GM18502 (cell line): Measurements from ENCODE around the gene CGA.
"Not testable (repeated sequence)": the region's sequence is repeated elsewhere in the genome, so short reads cannot be mapped to it uniquely, and the experiment has no call there.

Experiments used
- ATAC-seq: cut with Tn5 transposase; IDR thresholded peaks from one replicate; pipeline ENCODE4 v1.9.1; 2021; ENCODE audit warnings: mild to moderate bottlenecking; ENCODE audit not compliant: unreplicated experiment, poor library complexity

Gene CGA

DNA sequence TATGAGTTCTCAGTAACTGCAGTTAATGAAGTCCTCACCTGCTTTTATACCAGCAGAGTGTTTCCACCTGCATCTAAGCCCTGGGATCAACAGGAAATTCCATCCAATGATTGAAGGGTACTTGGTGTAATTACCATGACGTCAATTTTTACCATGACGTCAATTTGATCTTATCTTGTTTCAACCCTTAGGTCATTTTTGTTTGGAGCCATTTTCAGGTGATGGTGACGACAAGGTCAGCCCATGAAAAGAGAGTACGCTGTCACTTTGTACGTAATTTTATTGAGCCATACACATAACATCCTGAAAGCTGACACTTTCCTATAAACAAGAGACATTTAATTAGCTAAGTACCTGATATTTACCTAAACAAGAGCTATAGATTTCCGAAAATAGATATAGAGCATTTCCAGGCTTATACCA is at the start of gene CGA:
TSS of gene CGA (minus strand) at position 20 of the 423 bp plus-strand sequence. CDS start 6,906 bp downstream, outside the sequence.
- no peak for ATAC-seq

- ATAC-seq, result not testable (repeated sequence)
Observed at GRCh38 chr6:87139927-87140326, 45.0 kb upstream of the CGA start.

DNA sequence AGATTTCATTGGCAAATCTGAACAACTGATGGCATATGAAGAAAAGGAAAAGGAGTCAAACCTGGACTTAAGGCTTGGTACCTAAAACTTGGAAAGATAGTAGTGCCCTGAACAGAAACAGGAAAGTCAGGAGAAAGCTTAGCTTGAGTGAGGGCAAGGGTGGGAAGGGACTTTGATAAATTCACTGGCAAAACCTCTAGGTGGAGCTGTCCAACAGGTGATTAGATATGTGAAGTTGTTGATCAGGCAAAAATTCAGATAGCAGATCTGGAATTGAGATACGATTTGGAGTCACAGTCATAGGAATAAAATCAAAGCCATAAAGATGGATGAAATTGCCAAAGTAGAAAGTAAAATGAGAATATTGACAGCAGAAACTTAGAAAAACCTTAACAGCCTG is 44.3 kb upstream of the CGA start:
- peak; percentile 75 for ATAC-seq

- ATAC-seq, result no peak
Observed at GRCh38 chr6:87136963-87137362, 42.1 kb upstream of the CGA start.

GRCh38 chr6:87127737-87128136 is 32.8 kb upstream of the CGA start:
- ATAC-seq, result no peak

- no peak for ATAC-seq
Observed at GRCh38 chr6:87126501-87126900, 31.6 kb upstream of the CGA start.

GRCh38 chr6:87124074-87124473 is 29.2 kb upstream of the CGA start:
- ATAC-seq, result no peak

GRCh38 chr6:87122477-87122876 is 27.6 kb upstream of the CGA start:
- ATAC-seq, result no peak

GRCh38 chr6:87118054-87118453 is 23.1 kb upstream of the CGA start:
- no peak for ATAC-seq

GRCh38 chr6:87116922-87117321 is 22.0 kb upstream of the CGA start:
- no peak for ATAC-seq

DNA sequence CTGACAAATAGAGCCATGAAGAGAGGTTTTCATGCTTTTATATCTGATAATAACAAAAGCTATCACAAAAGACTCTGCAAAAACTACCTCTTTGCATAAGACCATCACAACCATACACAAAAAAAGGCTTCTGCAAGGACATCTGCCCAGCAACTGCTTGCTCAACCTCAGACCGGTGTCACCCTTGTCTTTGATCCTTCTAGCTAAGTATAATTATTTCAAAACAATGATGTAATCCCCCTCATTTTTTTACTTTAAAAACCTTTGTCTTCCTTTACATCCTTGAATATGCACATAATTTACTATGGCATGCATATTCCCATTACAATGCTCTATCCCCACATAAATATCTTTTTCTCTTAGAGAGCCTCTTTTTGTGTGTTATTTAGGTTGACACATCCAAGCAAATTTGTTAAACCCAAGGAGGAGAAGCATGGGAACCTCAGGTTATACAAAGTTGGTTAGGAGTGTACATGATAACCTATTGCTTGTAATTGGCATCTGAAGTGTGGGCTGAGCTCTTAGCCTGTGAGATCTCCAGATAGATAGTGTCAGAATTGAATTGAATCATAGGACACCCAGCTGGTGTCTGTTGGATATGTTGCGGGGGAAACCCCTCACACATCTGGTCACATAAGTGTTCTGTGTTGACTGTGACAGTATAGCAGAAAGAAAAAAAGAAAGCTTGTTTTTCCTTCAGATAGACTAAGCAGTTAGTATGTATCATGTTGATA is 20.7 kb upstream of the CGA start:
- ATAC-seq, result peak; percentile 98

GRCh38 chr6:87110636-87111035 is 15.7 kb upstream of the CGA start:
- peak; percentile 59 for ATAC-seq

GRCh38 chr6:87105823-87106222 is 10.9 kb upstream of the CGA start:
- no peak for ATAC-seq

- ATAC-seq, result no peak
Observed at GRCh38 chr6:87104667-87105066, 9.8 kb upstream of the CGA start.

DNA sequence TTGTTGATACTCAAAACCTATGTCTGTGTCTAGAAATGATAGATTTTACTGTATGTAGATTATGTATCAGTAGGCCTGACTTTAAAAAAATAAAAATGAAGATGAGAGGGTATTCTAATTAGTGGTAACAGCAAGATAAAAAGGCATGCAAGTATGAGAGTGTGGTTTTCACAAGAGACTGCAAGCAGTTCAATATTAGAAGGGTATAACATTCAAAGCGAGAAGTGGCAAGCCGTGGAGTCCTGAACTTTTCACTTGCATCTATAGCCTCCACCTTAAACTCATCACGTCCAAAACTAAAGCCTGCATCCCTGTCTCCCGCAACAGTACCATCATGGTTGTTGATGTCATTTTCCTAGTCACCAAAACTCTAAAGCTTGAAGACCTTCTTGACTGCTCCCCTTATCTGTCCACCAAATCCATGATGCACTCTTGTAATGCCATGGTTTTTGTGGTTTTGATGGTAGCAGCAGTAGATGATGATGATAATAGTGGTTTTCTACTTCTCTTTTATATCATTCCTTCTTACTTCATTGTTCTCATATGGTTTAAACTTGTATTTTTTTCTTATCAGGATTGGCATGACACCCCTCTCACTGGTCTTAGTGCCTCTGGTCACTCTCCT is 9.2 kb upstream of the CGA start:
- ATAC-seq, result no peak

GRCh38 chr6:87102151-87102621 is 7.3 kb upstream of the CGA start:
- ATAC-seq, result no peak

GRCh38 chr6:87101067-87101466 is 6.2 kb upstream of the CGA start:
- ATAC-seq, result no peak

DNA sequence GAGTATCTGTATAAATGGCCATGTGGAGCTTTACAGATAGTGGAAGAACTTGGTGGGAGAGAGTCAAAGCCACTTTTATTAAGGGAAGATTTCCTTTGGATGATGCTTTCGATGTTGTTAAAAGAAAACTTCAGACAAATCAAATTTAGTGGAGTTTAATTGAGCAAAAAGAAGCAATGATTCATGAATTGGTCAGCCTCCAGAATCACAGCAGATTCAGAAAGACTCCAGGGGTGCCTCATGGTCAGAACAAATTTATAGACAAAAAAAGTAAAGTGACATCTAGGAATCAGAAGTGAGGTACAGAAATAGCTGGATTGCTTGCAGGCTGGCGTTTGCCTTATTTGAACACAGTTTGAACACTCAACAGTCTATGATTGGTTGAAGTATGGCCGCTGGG is 5.3 kb upstream of the CGA start:
- ATAC-seq, result no peak

- peak; percentile 87 for ATAC-seq
Observed at GRCh38 chr6:87099472-87099871, 4.6 kb upstream of the CGA start.

GRCh38 chr6:87094576-87094975 is 330 bp downstream of the CGA start:
- ATAC-seq, result no peak

- ATAC-seq, result no peak
Observed at GRCh38 chr6:87093651-87094050, 1.3 kb downstream of the CGA start.

DNA sequence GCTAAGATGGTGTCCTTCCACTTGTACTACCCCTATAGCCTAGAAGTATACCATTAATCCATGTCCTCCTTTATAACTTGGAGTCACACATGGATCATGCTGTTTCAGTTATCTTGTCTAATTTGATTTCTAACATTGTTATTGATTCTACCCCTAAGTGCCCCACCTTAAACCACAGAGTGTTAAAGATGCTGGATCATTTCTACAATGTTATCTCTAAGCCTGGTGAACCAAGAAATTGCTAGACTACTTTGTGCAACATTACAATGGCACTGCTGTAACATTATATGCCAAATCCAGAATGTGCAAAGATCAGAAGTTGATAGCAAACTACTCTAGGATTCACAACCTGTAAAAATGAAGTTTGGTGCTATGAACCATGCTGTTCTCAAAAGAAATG is 1.7 kb downstream of the CGA start:
- ATAC-seq, result no peak
